ENCODE measurements around the gene FBXL12.
"Not testable (repeated sequence)": the region's sequence is repeated elsewhere in the genome, so short reads cannot be mapped to it uniquely, and the experiment has no call there.

FBXL12 gene

DNA sequence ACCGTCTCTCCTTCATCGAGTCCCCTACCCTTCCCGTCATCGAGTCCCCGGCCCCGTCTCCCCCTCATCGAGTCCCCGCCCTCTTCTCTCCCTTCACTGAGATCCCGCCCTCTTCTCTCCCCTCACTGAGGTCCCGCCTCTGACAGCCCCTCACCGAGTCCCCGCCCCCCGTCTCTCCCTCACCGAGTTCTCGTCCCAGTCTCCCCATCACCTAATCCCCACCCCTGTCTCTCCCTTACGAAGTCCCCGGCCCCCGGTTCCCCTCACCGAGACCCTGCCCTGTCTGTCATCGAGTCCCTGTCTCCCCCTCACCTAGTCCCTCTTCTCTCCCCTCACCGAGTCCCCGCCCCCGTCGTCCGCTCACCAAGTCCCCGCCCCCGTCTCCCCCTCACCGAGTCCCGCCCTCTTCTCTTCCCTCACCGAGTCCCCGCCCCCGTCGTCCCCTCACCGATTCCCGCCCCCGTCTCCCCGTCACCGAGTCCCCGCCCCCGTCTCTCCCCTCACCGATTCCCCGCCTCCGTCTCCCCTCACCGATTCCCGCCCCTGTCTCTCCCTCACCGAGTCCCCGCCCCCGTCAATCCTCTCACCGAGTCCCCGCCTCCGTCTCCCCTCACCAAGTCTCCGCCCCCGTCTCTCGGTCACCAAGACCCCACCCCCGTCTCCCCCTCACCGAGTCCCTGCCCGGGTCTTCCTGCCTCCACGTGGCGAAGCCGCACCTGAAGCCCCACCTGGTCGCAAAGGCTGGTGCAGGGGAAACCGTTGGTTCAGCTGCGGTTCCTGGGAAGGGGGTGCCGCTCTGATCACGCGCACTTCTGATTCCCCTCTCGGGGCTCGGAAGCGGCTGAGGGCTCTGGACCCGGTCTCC is 26.4 kb downstream of the FBXL12 start:
- peak; percentile 54 for DNase-seq (ENCODE audit: low spot score)

GRCh38 chr19:9791552-9792205 is 27.2 kb downstream of the FBXL12 start:
- DNase-seq (ENCODE audit: low spot score) = peak; percentile 87

GRCh38 chr19:9791073-9791367 is 27.9 kb downstream of the FBXL12 start:
- not testable (repeated sequence) for DNase-seq (ENCODE audit: low spot score)

- not testable (repeated sequence) for DNase-seq (ENCODE audit: low spot score)
Observed at GRCh38 chr19:9789579-9789978, 29.3 kb downstream of the FBXL12 start.

- DNase-seq (ENCODE audit: low spot score) = no peak
Observed at GRCh38 chr19:9789066-9789465, 29.8 kb downstream of the FBXL12 start.

- not testable (repeated sequence) for DNase-seq (ENCODE audit: low spot score)
Observed at GRCh38 chr19:9788604-9789003, 30.3 kb downstream of the FBXL12 start.

DNA sequence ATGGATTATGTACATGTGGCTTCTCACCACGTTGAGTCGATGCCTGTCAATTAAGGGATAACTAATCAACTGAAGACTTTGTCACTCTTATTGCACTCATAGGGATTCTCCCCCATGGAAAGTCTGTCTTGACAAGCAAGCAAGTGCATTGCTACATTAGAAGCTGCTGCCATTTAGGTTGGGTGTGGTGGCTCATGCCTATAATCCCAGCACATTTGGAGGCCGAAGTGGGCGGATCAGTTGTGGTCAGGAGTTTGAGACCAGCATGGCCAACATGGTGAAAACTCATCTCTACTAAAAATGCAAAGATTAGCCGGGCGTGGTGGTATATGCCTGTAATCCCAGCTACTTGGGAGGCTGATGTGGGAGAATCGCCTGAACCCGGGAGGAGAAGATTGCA is 32.1 kb downstream of the FBXL12 start:
- no peak for DNase-seq (ENCODE audit: low spot score)

DNA sequence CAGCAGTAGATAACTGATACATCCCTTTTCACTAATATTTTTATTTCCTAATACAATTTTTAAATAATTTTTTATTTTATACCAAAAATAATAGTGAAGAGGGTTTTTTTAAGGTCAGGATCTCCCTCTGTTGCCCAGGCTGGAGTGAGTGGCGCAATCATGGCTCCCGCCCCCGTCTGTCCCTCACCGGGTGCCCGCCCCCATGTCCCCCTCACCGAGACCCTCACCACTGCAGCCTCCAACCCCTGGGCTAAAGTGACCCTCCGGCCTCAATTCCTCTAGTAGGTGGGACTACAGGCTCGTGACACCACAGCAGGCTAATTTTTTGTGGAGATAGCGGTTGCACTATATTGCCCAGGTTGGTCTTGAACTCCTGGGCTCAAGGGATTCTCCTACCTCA is 32.5 kb downstream of the FBXL12 start:
- DNase-seq (ENCODE audit: low spot score) = no peak

DNA sequence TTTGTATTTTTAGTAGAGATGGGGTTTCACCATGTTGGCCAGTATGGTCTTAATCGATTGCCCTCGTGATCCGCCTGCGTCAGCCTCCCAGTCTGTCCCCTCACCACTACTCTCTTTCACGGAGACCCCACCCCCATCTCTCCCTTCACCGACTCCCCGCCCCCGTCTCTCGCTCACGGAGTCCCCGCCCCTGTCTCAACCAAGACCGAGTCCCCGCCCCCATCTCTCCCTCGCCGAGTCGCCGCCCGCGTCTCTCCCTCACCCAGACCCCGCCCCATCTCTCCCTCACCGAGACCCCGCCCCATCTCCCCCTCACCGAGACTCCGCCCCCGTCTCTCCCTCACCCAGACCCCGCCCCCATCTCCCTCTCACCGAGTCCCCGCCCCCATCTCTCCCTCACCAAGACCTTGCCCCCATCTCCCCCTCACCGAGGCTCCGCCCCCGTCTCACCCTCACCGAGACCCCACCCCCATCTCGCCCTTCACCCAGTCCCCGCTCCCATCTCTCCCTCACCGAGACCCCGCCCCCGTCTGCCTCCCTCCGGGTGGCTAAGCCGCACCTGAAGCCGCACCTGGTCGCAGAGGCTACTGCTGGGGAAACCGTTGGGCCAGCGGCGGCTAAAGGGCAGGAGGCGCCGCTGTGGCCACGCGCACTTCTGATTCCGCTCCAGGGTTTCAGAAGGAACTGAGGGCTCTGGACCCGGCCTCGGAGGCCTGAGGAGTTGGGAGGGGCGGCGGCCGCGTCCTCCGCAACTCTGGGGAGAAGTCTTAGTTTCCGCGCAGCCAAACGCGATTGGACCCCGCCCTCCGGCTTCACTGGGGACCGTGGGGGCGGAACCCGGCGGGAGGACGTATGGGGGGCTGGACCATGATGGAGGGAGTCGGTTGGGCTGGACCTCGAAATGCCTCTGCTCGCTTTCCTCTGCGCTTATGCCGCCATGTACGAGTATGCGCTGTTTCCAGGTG is 33.2 kb downstream of the FBXL12 start:
- DNase-seq (ENCODE audit: low spot score) = peak; percentile 87

GRCh38 chr19:9784163-9784496 is 34.7 kb downstream of the FBXL12 start:
- not testable (repeated sequence) for DNase-seq (ENCODE audit: low spot score)

- no peak for DNase-seq (ENCODE audit: low spot score)
Observed at GRCh38 chr19:9782338-9782737, 36.5 kb downstream of the FBXL12 start.

- peak; percentile 98 for DNase-seq (ENCODE audit: low spot score)
Observed at GRCh38 chr19:9768175-9769112, 50.4 kb downstream of the FBXL12 start, which contains the start of gene ZNF846. ZNF846 (minus strand) TSS chr19:9768738; CDS start chr19:9764950, 3,788 bp downstream.

Data from COLO829 (cell line).